Measurements from ENCODE around the gene SMDT1.
A peak's percentile ranks its signal among the peaks of the same experiment; 100 is the strongest.
"Not testable (repeated sequence)": the region's sequence is repeated elsewhere in the genome, so short reads cannot be mapped to it uniquely, and the experiment has no call there.

Gene SMDT1

GRCh38 chr22:42115420-42115830 is 35.9 kb downstream of the SMDT1 start:
- not testable (repeated sequence) for DNase-seq

GRCh38 chr22:42116848-42117424 is 37.4 kb downstream of the SMDT1 start:
- DNase-seq, result no peak

- peak; percentile 58 for DNase-seq
Measured at GRCh38 chr22:42120231-42121021, 40.9 kb downstream of the SMDT1 start.

GRCh38 chr22:42123529-42123928 is 44.0 kb downstream of the SMDT1 start:
- DNase-seq, result not testable (repeated sequence)

GRCh38 chr22:42127606-42128005 is 48.1 kb downstream of the SMDT1 start:
- DNase-seq, result no peak

GRCh38 chr22:42128007-42128406 is 48.5 kb downstream of the SMDT1 start:
- not testable (repeated sequence) for DNase-seq

- DNase-seq, result not testable (repeated sequence)
Measured at GRCh38 chr22:42128776-42129694, 49.5 kb downstream of the SMDT1 start.

GRCh38 chr22:42130182-42130581 is 50.7 kb downstream of the SMDT1 start:
- not testable (repeated sequence) for DNase-seq

GRCh38 chr22:42130639-42131431 is 51.3 kb downstream of the SMDT1 start, which contains the start of gene CYP2D6:
TSS of gene CYP2D6 (minus strand) at chr22:42130810. CDS start at chr22:42130791, 19 bp downstream.
- not testable (repeated sequence) for DNase-seq

GRCh38 chr22:42131562-42131961 is 52.1 kb downstream of the SMDT1 start:
- no peak for DNase-seq

GRCh38 chr22:42132457-42132856 is 53.0 kb downstream of the SMDT1 start:
- no peak for DNase-seq

Measured in CD4-positive, alpha-beta T cell treated with Interleukin-10 for 1 hour (primary cell).